Left ventricle myocardium inferior (tissue), 1 donor: ENCODE data around the gene MYO18B. TPM values are rescaled to one million over a fixed set of nuclear protein-coding genes. Genes with fewer than 3 reads are reported as not detected.

ENCODE experiments used
- DNase-seq: peaks from one replicate; pipeline ENCODE4 v3.0.0-alpha.2; 2020
- H3K27ac ChIP-seq: fragments of 200-600 bp; replicated peaks from 2 replicates; pipeline ENCODE4 v1.8.0; 2021
- H3K27me3 ChIP-seq: fragments of 200-600 bp; 2 replicates; pipeline ENCODE4 v1.8.0; 2021; ENCODE audit warnings: low read depth
- H3K36me3 ChIP-seq: fragments of 200-600 bp; 2 replicates; pipeline ENCODE4 v1.8.0; 2021
- H3K4me1 ChIP-seq: fragments of 200-600 bp; 2 replicates; pipeline ENCODE4 v1.8.0; 2021
- H3K4me3 ChIP-seq: fragments of 200-600 bp; 2 replicates; pipeline ENCODE4 v1.8.0; 2021; ENCODE audit warnings: mild to moderate bottlenecking, moderate library complexity
- H3K9me3 ChIP-seq: fragments of 200-600 bp; replicated peaks from 2 replicates; pipeline ENCODE4 v1.8.0; 2021
- CTCF ChIP-seq: fragments of 200-600 bp; IDR thresholded peaks from 2 replicates; pipeline ENCODE4 v1.8.0; 2021; ENCODE audit warnings: antibody characterized with exemption, mild to moderate bottlenecking, borderline replicate concordance
- intact Hi-C: fragments of 100-400 bp; cut with micrococcal nuclease; formaldehyde crosslinking; loops from one replicate; pipeline ENCODE4 v1.11.0; 2022
- total RNA-seq: library from RNA; stranded (reverse); fragmentation: NEBNext Ultra II Directional; extraction: Animal tissue kit (Norgen Biotek cat#: 25700); gene quantifications from one replicate; pipeline ENCODE4 v1.2.1, GENCODE V29; 2021
- donor health status: DM: no; HTN: yes; CAD: no; lungs with severe emphysema.

MYO18B gene
- total RNA-seq, 1 donor from 2014 or later, result 163 TPM

DNA sequence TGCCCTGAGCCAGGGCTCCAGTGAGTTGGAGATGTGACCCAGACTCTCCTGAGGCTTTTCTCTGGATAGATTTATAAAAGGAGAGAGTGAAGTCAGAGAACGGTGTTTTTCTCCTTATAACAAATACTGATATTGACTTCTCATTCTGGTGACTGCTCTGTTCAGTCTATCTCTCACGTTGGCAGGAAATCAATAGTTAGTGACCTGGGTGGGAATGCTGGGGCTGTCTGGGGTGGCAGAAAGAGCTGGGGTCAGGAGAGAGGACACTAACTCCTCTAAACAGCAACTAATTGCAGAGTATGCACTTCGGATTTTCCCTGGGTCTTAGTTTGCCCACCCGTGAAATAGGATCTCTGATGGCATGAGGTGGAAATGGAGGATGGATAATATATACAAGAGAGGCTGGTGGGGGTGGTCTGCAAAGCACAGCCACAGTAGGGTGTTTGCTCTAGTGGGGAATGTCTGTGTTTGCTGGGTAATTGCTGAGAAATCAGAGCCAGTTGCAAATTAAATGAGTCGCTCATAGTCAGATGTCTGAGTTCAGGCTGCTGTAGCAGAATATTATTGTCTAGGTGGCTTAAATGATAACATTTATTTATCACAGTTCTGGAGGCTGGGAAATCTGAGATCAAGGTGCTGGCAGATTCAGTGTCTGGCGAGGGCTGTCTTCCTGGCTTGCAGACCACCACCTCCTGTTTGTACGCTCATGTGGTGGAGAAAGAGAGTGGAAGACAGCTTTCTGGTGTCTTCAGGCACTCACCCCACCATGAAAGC is 167.8 kb downstream of the MYO18B start:
- Histone ChIP-seq H3K36me3 (peaks cover 53% of the 10 kb centered on the region), H3K4me3 (no peak overlapping the region), H3K27ac (no peak overlapping the region), H3K4me1 (no peaks in the 10 kb centered on the region), H3K9me3 (no peaks in the 10 kb centered on the region), H3K27me3 (no peaks in the 10 kb centered on the region)
- no peak for TF ChIP-seq CTCF
- no peak for DNase-seq
- intact Hi-C loops, result no loop called here

DNA sequence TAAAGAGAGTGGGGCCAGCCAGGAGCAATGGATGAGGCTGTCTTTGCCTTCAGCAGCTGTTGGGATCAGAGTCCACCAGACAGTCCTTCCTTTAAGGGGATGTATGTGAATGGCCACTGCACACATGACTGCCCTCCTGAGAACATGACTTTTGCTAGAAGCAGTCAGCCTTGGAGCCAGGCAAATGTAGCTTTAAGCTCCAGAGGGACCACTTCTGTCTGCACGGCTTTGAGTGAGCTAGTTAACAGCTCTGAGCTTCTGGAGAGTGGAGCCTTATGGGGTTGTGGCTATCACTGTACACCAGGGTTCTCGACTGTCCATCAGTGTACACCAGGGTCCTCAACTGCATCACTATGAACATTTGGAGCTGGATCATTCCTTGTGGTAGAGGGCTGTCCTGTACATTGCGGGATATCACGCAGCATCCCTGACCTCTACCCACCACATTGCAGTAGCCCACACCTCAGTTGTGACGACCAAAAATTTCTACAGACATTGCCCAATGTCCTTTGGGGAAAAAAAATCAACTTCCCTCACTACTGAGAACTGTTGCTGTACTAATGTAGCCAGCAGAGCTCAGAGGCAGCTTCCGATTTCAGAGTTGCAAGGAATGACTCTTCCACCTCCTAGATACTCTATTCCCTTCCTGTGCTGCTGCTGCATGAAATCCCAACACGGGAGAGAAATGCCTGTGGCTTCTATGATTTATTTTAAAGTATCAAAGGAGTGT is 169.4 kb downstream of the MYO18B start:
- Histone ChIP-seq H3K9me3 (no peaks in the 10 kb centered on the region), H3K4me3 (no peak overlapping the region), H3K36me3 (peaks cover 54% of the 10 kb centered on the region), H3K27ac (no peak overlapping the region), H3K4me1 (no peaks in the 10 kb centered on the region), H3K27me3 (no peaks in the 10 kb centered on the region)
- no peak for DNase-seq
- no peak for TF ChIP-seq CTCF
- intact Hi-C loops, result no loop called here

- TF ChIP-seq CTCF, result no peak
- no peak overlapping the region for H3K27ac ChIP-seq
- no peaks in the 10 kb centered on the region for H3K9me3 ChIP-seq
- H3K4me1 ChIP-seq, result no peaks in the 10 kb centered on the region
- intact Hi-C loops, result no loop called here
- no peak for DNase-seq
- peaks cover 29% of the 10 kb centered on the region for H3K27me3 ChIP-seq
- H3K4me3 ChIP-seq, result no peak overlapping the region
- H3K36me3 ChIP-seq, result peaks cover 27% of the 10 kb centered on the region
Observed at GRCh38 chr22:25919452-25919851, 177.5 kb downstream of the MYO18B start.

DNA sequence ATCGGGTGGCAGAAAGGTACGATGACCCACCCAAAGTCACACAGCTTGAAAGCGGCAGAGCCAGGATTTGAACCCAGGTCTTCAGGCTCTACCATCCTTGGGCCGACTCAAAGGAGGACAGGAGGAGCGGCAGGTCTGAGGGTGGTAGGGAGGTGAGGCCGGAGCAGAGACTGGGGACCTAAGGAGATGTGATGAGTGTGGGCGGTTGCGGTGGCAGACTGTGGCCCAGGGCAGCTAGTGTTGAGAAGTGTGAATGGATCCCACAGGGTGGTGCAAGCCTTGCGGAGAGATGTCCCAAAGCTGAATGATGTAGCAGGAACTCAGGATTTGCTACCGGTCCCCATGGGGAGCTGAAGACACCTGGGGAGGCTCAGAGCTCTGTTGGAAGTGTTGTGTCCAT is 180.2 kb downstream of the MYO18B start:
- no peak overlapping the region for H3K27ac ChIP-seq
- no peaks in the 10 kb centered on the region for H3K4me1 ChIP-seq
- no peak for DNase-seq
- peaks cover 31% of the 10 kb centered on the region for H3K27me3 ChIP-seq
- no peak overlapping the region for H3K4me3 ChIP-seq
- no peak for TF ChIP-seq CTCF
- intact Hi-C loops, result no loop called here
- no peaks in the 10 kb centered on the region for H3K9me3 ChIP-seq
- peaks cover 27% of the 10 kb centered on the region for H3K36me3 ChIP-seq

DNA sequence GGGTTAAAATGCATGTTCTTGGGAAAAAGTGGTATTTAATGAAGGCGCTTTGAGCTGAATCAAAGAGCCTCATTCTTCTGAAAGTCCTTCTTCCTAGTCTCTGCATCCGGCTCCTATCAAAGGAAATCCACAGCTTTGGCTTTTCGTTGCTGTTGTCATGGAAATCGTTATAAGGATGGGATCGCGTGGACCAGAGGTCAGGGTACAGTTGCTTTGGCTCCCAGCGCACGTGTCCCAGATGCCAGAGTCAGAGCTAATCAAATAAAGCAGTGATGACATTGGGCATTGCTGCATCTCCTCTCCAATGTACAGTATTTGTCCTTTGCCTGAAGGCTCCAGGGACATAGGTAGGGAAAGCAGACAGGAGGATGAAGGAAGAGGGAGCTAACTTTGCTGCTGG is 181.9 kb downstream of the MYO18B start:
- H3K4me3 ChIP-seq, result no peak overlapping the region
- peaks cover 31% of the 10 kb centered on the region for H3K27me3 ChIP-seq
- TF ChIP-seq CTCF, result no peak
- H3K9me3 ChIP-seq, result no peaks in the 10 kb centered on the region
- H3K4me1 ChIP-seq, result no peaks in the 10 kb centered on the region
- intact Hi-C loops, result no loop called here
- H3K36me3 ChIP-seq, result peaks cover 27% of the 10 kb centered on the region
- no peak overlapping the region for H3K27ac ChIP-seq
- DNase-seq, result no peak
